ENCODE data around the gene CD247.
A peak's percentile ranks its signal among the peaks of the same experiment; 100 is the strongest.
"Not testable (repeated sequence)": the region's sequence is repeated elsewhere in the genome, so short reads cannot be mapped to it uniquely, and the experiment has no call there.

Gene CD247

GRCh38 chr1:167518331-167518700 lies at the start of gene CD247:
Gene CD247, minus strand, starts transcription at chr1:167518529. Its CDS starts 64 bp downstream, at chr1:167518465.
- peak; percentile 88 for DNase-seq

GRCh38 chr1:167567663-167568062 lies 49.3 kb upstream of the CD247 start:
- no peak for DNase-seq

DNA sequence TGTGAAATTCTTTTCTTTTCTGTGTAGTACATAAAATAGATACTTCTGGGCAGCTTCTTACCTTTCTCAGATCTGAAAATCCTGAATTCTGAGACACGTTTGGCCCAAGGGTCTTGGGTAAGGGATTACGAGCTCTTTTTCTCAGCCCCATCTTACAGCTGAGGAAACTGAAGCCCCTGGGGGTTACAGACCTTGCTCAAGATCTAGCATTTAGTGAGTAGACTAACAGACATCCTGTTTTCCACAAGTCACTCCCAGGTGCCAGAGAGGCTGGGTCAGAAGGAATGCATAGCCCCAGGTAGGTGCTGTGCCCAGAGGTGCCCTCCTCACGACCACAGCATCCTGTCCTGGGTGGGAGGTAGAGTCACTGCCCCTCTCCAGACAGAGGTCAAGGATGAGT lies 48.4 kb upstream of the CD247 start:
- DNase-seq, result no peak

- DNase-seq, result no peak
Observed at GRCh38 chr1:167565922-167566321, 47.6 kb upstream of the CD247 start.

GRCh38 chr1:167564612-167565270 lies 46.4 kb upstream of the CD247 start:
- no peak for DNase-seq

DNA sequence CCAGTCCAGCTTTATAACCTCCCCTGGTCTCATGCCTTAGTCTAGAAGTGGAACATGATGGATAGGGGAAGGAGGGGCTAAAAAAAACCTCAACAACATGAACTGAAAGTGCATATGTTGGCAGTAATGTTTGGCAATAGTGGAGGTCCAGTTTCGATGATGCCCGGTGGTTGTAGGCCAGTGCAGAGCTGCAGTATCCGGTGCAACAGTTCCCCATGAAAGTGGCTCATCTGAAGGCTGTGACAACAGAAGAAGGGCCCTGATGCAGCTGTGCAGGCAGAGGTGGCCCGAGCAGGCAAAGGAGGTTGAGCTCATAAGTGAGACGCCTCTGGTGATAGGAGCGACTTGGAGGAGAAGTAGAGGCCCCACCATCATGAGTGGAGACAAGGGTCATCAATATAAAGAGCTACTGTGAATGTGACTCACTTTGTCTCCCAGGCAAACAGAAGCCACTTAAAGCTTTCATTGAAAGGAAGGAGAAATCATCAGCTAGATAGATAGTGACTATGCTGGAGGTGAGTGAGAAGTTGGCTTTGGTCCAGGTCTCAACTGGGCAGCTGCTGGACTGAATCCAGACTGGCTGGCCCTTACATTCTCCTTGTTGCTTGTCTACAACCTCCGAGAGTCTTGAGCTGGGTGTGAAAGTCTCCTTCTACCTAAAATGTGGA lies 45.4 kb upstream of the CD247 start:
- DNase-seq, result no peak

- no peak for DNase-seq
Observed at GRCh38 chr1:167562702-167563101, 44.4 kb upstream of the CD247 start.

DNA sequence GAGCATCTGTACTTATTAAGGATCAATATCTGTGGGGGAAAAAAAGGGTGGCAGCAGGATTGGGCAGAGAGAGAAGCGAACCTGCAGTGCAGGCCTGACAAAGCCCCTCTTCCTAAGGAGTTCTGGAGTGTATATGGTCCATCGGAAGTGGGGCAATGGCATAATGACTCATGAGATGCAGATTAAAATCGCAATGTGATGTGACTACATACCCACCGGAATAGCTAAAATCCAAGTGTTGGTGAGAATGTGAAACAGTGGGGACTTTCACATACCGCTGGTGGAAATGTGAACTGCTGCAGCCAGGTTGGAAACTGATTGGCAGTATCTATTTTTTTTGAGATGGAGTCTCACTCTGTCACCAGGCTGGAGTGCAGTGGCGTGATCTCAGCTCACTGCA lies 43.4 kb upstream of the CD247 start:
- DNase-seq, result no peak

DNA sequence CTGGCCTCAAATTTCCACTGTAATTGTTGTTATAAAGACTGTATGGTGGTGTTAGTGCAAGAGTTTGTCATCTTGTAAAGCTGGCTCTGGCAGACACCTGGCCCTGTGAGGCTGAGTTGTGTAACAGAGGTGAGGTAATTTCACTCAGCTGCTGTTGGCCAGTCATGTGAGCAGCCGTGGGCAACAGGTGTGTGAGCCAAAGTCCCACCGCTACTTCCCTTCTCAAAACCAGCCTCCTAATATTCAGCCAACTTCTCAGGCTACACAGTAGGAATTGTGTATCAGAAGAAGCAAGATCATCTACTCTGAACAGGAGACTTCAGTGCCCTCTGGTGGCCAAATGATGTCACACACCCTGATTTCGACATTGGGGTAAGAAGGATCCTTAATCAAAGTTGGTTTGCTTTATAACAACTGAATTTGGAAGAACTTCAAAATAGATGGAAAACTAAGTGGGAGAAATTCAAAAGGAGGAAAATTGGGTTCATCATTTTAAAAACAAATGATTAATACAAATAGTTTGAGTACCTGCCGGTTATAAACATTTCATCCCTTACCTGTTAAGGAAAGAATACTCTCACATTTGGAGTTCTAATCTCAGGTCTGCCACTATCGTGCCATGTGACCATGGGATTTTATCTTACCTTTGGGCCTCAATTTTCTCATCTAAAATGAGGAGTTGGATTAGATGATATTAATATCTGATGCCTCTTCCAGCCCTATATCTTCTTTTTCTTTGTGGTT lies 37.8 kb upstream of the CD247 start:
- peak; percentile 79 for DNase-seq

GRCh38 chr1:167555072-167555471 lies 36.7 kb upstream of the CD247 start:
- not testable (repeated sequence) for DNase-seq

GRCh38 chr1:167554028-167554779 lies 35.9 kb upstream of the CD247 start:
- no peak for DNase-seq

DNA sequence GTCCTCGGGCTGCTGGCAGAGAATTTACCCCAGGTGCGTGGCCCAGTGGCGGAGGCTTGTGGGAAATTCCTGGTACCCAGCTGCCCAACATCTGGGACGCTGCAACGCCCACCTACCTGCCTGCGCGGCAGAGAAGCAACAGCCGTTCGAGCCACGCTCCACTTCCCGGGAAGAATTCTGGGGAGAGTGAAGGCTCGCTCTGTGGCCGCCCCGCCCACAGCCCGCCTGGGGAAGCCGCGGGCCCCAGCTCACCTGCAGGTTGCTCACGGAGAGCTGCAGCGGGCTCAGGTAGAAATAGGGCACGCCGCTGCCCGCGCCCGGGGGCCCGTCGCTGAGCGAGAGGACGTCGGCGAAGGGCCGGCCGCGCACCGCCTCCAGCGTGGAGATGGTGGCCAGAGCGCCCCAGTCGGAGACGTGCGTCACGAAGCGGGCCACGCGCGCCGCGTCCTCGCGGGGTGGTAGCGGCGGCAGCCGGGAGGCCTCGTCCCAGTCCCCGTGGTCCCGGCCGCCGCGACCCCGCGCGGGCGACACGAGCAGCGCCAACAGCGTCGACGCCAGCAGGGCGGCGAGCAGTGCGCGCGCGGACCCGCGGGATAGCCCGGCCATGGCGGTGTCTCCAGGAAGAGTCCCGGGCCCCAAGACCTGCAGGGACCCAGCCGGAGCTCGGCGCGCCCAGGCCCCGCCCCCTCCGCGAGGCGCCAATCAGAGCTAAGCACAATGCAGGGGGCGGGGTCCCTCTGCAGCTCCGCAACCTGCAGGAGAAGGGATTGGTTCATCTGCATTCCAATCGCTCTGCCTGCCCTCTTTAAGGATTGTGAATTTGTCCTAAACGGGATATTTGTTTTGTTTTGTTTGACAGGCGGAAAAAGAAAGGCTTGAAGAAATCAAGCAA lies 35.1 kb upstream of the CD247 start, which contains the start of gene CREG1:
Gene CREG1, minus strand, starts transcription at position 627 of the 892 bp plus-strand sequence.
- DNase-seq, result peak; percentile 94

DNA sequence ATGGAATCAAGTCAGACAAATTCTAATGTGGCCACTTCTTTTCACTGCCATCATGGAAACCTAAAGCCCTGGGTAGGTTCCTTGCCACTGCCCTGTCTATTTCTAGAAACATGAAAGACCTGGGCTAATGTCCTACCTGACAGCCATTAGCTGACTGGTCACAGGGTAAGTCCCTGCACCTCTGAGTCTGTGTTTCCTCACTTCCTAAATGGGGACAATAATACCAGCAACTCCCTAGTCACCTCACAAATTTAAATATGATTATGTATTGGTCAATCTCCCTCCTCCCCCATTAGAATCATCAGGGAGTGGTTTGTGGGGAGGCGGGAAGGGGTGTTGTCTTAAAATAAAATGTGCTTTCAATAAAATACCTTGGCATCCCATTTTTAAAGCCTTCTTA lies 33.0 kb upstream of the CD247 start:
- peak; percentile 26 for DNase-seq

- DNase-seq, result peak; percentile 42
Observed at GRCh38 chr1:167548059-167548932, 30.0 kb upstream of the CD247 start.

- DNase-seq, result no peak
Observed at GRCh38 chr1:167546935-167547334, 28.6 kb upstream of the CD247 start.

- no peak for DNase-seq
Observed at GRCh38 chr1:167545349-167545748, 27.0 kb upstream of the CD247 start.

GRCh38 chr1:167544447-167545093 lies 26.2 kb upstream of the CD247 start:
- peak; percentile 82 for DNase-seq

- peak; percentile 29 for DNase-seq
Observed at GRCh38 chr1:167543199-167543990, 25.1 kb upstream of the CD247 start.

All from activated CD4-positive, alpha-beta T cell treated with anti-CD3 and anti-CD28 coated beads, Interleukin-10, Interleukin-2, amounts not matched to agents 100 ng/mL and 50 ng/mL, durations not matched to agents 16 hours and 8 hours (primary cell).